Thyroid gland (tissue), 4 donors: ENCODE data around the gene STPG1.

Experiments used
- POLR2A ChIP-seq, 2 donors: fragments of 450-650 bp; IDR thresholded peaks; one replicate each; pipeline ENCODE4 v1.6.1; 2017; ENCODE audit warnings: antibody characterized with exemption in 2 of 2, mild to moderate bottlenecking in 2 of 2, moderate library complexity in 1 of 2
- TF ChIP-seq, protein P1 (sequence below), 6 experiments: fragments of 200-600 bp in 3 of 6; fragments of 450-650 bp in 3 of 6; sonication (generic) in 3 of 6; IDR thresholded peaks; one replicate each; pipeline ENCODE4 v1.5.1; 2016 to 2019; ENCODE audit warnings: antibody characterized with exemption in 6 of 6, mild to moderate bottlenecking in 2 of 6, inconsistent platforms in 1 of 6, moderate library complexity in 1 of 6

GRCh38 chr1:24361811-24362210 lies 51.8 kb downstream of the STPG1 start:
- no peak for TF ChIP-seq POLR2A (IDR thresholded peaks at IDR 0.05)
- TF ChIP-seq, protein P1, sequence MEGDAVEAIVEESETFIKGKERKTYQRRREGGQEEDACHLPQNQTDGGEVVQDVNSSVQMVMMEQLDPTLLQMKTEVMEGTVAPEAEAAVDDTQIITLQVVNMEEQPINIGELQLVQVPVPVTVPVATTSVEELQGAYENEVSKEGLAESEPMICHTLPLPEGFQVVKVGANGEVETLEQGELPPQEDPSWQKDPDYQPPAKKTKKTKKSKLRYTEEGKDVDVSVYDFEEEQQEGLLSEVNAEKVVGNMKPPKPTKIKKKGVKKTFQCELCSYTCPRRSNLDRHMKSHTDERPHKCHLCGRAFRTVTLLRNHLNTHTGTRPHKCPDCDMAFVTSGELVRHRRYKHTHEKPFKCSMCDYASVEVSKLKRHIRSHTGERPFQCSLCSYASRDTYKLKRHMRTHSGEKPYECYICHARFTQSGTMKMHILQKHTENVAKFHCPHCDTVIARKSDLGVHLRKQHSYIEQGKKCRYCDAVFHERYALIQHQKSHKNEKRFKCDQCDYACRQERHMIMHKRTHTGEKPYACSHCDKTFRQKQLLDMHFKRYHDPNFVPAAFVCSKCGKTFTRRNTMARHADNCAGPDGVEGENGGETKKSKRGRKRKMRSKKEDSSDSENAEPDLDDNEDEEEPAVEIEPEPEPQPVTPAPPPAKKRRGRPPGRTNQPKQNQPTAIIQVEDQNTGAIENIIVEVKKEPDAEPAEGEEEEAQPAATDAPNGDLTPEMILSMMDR (IDR thresholded peaks at IDR 0.05), result no peak
